GM13976 (cell line): ENCODE results near the gene MNAT1.
"Not testable (repeated sequence)": the region's sequence is repeated elsewhere in the genome, so short reads cannot be mapped to it uniquely, and the experiment has no call there.

Experiments
- DNase-seq: peaks from one replicate; pipeline ENCODE4 v3.0.0; 2012; ENCODE audit warnings: low spot score
- in situ Hi-C: fragments of 300-500 bp; cut with MboI; formaldehyde crosslinking; loops from one replicate; pipeline ENCODE4 v1.12.0; 2022; ENCODE audit warnings: low sequenced_read_pairs, mixed read lengths, inconsistent platforms; ENCODE audit not compliant: unreplicated experiment
- TF ChIP-seq, protein P1 (sequence below): IDR thresholded peaks from 2 replicates; pipeline ENCODE4 v1.5.1; 2012; ENCODE audit warnings: borderline replicate concordance, mild to moderate bottlenecking; ENCODE audit not compliant: insufficient read depth; ENCODE audit errors: extremely low read depth, missing control alignments, control extremely low read depth

The MNAT1 gene

DNA sequence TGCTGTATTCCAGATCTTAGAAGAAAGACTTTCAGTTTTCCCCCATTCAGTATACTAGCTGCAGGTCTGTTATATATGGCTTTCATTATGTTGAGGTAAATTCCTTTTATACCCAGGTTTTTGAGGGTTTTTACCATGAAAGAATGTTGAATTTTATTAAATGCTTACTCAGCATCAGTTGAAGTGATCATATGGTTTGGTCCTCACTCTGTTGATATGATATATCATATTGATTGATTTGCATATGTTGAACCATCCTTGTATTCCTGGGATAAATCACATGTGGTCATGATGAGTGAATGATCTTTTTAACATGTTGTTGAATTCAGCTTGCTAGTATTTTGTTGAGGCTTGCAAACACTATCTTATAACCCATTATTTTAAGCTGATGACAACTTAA lies 149.6 kb downstream of the MNAT1 start:
- TF ChIP-seq, protein P1, sequence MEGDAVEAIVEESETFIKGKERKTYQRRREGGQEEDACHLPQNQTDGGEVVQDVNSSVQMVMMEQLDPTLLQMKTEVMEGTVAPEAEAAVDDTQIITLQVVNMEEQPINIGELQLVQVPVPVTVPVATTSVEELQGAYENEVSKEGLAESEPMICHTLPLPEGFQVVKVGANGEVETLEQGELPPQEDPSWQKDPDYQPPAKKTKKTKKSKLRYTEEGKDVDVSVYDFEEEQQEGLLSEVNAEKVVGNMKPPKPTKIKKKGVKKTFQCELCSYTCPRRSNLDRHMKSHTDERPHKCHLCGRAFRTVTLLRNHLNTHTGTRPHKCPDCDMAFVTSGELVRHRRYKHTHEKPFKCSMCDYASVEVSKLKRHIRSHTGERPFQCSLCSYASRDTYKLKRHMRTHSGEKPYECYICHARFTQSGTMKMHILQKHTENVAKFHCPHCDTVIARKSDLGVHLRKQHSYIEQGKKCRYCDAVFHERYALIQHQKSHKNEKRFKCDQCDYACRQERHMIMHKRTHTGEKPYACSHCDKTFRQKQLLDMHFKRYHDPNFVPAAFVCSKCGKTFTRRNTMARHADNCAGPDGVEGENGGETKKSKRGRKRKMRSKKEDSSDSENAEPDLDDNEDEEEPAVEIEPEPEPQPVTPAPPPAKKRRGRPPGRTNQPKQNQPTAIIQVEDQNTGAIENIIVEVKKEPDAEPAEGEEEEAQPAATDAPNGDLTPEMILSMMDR, result no peak
- in situ Hi-C loops, result no loop called here
- no peak for DNase-seq

DNA sequence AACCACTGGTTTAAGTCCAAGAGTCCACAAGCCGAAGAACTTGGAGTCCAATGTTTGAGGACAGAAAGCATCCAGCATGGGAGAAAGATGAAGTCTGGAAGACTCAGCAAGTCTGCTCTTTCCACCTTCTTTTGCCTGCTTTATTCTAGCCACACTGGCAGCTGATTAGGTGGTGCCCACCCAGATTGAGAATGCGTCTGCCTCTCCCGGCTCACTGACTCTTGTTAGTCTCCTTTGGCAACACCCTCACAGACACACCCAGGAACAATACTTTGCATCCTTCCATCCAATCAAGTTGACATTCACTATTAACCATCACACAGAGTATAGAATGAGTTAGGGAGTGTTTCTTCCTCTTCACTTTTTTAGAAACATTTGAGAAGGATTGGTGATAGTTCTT lies 156.1 kb downstream of the MNAT1 start:
- in situ Hi-C loops, DNase-seq: not testable (repeated sequence)

DNA sequence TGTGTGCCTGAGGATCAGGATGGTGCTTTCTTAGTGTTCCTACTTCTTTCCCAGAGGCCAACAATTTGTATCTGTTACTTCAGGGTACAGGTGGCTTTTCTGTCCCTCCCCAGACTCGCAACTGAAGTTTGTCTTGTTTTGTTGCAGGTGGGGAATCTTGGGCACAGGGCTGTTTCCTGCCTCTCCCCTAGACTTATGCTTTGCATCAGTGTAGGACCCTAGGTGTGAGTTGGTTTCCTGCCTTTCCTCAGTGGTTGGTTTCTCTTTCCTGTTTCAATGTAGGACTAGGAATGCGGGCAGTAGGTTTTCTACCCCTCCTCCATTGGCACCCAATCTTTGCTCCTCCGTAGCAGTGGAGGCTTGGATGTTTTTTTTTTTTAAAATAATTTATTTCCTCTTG lies 159.3 kb downstream of the MNAT1 start:
- TF ChIP-seq, protein P1, result no peak
- DNase-seq, result no peak
- in situ Hi-C loops, result no loop called here

- in situ Hi-C loops, result no loop called here
- no peak for DNase-seq
- TF ChIP-seq, protein P1, result no peak
These were observed 169.8 kb downstream of the MNAT1 start for GRCh38 chr14:60904381-60904780.

DNA sequence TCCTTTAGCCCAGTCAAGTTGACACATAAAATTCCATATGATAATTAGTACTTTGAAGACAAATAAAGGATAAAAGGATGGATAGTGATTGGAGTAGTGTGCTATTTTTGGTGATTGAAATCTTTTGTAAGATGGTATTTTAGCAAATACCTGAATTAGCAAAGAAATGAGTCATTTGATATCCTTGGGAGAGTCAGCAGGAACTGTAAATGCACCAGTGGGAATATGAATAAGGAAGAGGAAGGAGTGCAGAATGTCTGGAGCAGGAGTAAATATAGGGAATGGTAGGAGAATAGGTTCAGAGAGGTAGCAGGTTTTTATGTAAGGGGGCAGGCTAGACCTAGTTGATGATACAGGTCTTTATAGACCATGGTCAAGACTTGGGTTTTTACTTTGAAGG lies 171.4 kb downstream of the MNAT1 start:
- no peak for DNase-seq
- TF ChIP-seq, protein P1, result no peak
- in situ Hi-C loops, result no loop called here

DNA sequence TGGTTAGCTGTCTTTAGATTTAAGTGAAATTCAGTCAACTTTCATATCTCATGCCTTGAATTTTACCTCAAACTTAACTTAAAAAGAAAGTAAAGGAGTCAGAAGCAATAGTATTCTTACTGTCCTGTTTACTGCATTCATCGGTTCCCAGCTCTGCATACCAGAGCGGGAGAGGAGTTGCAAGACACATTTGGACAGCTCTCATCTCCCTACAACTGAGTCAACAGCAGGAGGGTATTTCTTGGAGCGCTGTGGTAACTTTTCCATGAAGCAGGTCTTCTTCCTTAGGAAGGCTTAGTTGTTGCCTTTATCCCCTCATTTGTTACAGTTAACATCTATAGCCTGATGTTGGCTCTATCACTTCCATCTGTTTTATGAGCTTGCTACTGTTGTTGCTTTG lies 181.2 kb downstream of the MNAT1 start:
- TF ChIP-seq, protein P1, result no peak
- in situ Hi-C loops, result no loop called here
- no peak for DNase-seq

DNA sequence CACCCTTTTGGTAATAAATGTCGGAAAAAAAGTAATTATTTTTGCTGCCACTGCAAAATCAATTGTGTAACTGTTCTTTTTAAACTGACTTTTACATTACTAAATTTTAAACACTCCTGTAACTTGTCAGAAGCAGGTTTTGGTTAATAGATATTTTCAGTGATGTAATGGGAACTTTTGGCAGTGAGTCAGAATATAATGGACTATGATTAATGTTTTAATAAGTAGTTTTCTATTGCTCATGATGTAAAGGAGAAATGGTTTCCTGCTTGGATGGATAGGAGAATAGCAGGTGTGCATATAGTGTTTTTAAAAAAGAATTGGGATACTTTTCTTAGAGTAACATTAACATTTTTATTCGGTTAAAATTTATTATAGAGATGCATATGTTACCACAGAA lies 187.5 kb downstream of the MNAT1 start:
- no peak for DNase-seq
- TF ChIP-seq, protein P1, result no peak
- in situ Hi-C loops, result no loop called here
